HFFc6 (cell line): Measurements from ENCODE around the gene OR52B2. TPM values are rescaled to one million over a fixed set of nuclear protein-coding genes. Genes with fewer than 3 reads are reported as not detected.

Experiments
- DNase-seq: peaks from one replicate; pipeline ENCODE4 v3.0.0-alpha.2; 2018
- H3K27ac Mint-ChIP-seq: 2 replicates; pipeline ENCODE4 v1.8.0; 2020; ENCODE audit warnings: mild to moderate bottlenecking, mixed read lengths
- H3K27me3 Mint-ChIP-seq: 2 replicates; pipeline ENCODE4 v1.8.0; 2021; ENCODE audit warnings: mild to moderate bottlenecking, moderate library complexity, mixed read lengths; ENCODE audit not compliant: insufficient read depth
- H3K36me3 Mint-ChIP-seq: 2 replicates; pipeline ENCODE4 v1.8.0; 2021; ENCODE audit warnings: low read depth, mixed read lengths
- H3K4me1 Mint-ChIP-seq: 2 replicates; pipeline ENCODE4 v1.8.0; 2020; ENCODE audit warnings: low read depth, mixed read lengths
- H3K4me3 Mint-ChIP-seq: 2 replicates; pipeline ENCODE4 v1.8.0; 2020; ENCODE audit warnings: mild to moderate bottlenecking, moderate library complexity, mixed read lengths
- H3K9me3 Mint-ChIP-seq: 2 replicates; pipeline ENCODE4 v1.8.0; 2020; ENCODE audit warnings: mild to moderate bottlenecking, mixed read lengths
- CTCF ChIP-seq: fragments of 200-600 bp; sonication (generic); IDR thresholded peaks from 2 replicates; pipeline ENCODE4 v1.5.0; 2021; ENCODE audit warnings: antibody characterized with exemption, mild to moderate bottlenecking
- long read RNA-seq: library from polyadenylated mRNA; unstranded; transcript quantifications from one replicate; pipeline ENCODE4 v2.0.0, GENCODE V29; 2019
- total RNA-seq, 6 experiments: library from RNA; stranded (reverse); fragmentation: NEBNext Ultra II Directional; extraction: Animal tissue kit (Norgen Biotek cat#: 25700); gene quantifications; 2 replicates in 1 of 6; 3 replicates in 5 of 6; pipeline ENCODE4 v1.2.3, GENCODE V29; 2021

Gene OR52B2
- not detected for total RNA-seq
- long read RNA-seq, result 0 reads

DNA sequence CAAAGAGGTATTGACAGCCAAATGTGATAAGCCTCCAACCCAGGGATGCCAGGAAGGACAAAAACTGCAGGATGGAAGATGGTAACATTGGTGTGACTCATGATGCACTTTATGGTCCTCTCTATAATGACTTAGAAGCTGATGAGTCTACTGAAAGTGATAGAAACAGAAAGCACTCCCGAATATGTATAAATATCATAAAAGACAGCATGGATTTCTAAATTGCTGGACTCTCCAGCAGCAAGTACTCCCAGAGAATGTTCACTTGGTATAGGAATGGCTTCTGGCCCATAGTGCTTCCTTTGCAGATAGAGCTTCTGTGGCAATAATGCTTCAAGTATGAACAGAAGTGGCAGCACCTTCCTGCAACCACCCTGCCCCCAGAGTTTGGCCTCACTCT is at the start of gene OR52B2:
Gene OR52B2, minus strand, starts transcription at position 101 of the 400 bp plus-strand sequence. Its CDS starts 0 bp downstream, at position 101.
- no peak within 1 kb of the TSS for H3K4me3 Mint-ChIP-seq
- DNase-seq, result no peak
- TF ChIP-seq CTCF, result no peak
- no peak within 1 kb of the TSS for H3K27ac Mint-ChIP-seq
- no peaks in the 10 kb centered on the region for H3K27me3 Mint-ChIP-seq
- peaks cover 7% of the 10 kb centered on the region for H3K9me3 Mint-ChIP-seq
- H3K36me3 Mint-ChIP-seq, result no peaks in the 10 kb centered on the region
- no peaks in the 10 kb centered on the region for H3K4me1 Mint-ChIP-seq

DNA sequence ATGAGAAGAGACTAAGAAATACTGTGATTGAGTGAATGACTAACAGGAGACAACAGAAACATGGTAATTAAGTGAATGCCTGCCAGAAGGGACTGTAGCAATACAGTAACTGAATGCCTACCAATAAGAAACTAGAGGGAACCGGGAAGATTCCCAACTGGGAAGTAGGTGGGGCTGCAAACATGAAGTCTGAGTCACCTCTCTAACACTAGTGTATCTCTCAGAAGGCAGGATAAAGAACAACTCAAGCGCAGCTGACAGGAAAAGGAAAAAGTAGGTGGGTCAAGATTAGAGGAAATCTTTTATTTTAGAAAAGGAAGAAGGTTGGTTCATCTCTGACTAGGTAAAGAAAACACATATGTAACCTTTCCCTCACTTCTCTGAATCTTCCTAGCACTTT is 49.2 kb upstream of the OR52B2 start:
- H3K27ac Mint-ChIP-seq, result peak overlapping the region; percentile 72
- no peak overlapping the region for H3K4me3 Mint-ChIP-seq
- peak; percentile 94 for DNase-seq
- H3K36me3 Mint-ChIP-seq, result peaks cover 19% of the 10 kb centered on the region; the same call in 1 of the 2 replicates
- no peak for TF ChIP-seq CTCF
- H3K4me1 Mint-ChIP-seq, result peaks cover 16% of the 10 kb centered on the region
- H3K9me3 Mint-ChIP-seq, result no peaks in the 10 kb centered on the region
- H3K27me3 Mint-ChIP-seq, result no peaks in the 10 kb centered on the region; the same call in 1 of the 2 replicates

- TF ChIP-seq CTCF, result no peak
- Mint-ChIP-seq H3K4me3 (no peak overlapping the region), H3K36me3 (peaks cover 19% of the 10 kb centered on the region; the same call in 1 of the 2 replicates), H3K27ac (no peak overlapping the region), H3K4me1 (peaks cover 16% of the 10 kb centered on the region), H3K9me3 (no peaks in the 10 kb centered on the region), H3K27me3 (no peaks in the 10 kb centered on the region; the same call in 1 of the 2 replicates)
- DNase-seq, result no peak
These were observed 47.6 kb upstream of the OR52B2 start for GRCh38 chr11:6217722-6218121.

DNA sequence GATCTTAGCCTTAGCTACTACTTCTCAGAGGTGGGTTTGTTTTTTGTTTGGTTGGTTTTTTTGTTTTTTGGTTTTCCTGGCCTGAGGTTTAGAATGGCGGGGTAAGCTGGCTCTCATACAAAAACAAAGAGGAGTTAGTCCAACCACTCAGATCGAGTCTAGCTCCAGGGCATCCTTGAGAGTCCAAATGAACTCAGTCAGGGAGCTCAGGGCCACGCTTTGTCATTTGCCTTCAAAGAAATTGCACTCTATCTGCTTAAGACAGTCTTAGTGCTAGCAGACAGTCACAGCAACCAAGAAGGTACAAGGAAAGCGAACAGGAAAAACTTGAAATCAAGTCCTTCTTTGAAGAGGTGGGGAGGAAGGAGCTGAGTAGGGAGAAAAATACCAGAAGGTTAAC is 46.4 kb upstream of the OR52B2 start:
- H3K4me3 Mint-ChIP-seq, result no peak overlapping the region
- no peak for TF ChIP-seq CTCF
- peaks cover 16% of the 10 kb centered on the region for H3K4me1 Mint-ChIP-seq
- no peaks in the 10 kb centered on the region for H3K9me3 Mint-ChIP-seq
- H3K36me3 Mint-ChIP-seq, result peaks cover 19% of the 10 kb centered on the region; the same call in 1 of the 2 replicates
- no peak for DNase-seq
- H3K27ac Mint-ChIP-seq, result no peak overlapping the region
- H3K27me3 Mint-ChIP-seq, result no peaks in the 10 kb centered on the region; the same call in 1 of the 2 replicates

DNA sequence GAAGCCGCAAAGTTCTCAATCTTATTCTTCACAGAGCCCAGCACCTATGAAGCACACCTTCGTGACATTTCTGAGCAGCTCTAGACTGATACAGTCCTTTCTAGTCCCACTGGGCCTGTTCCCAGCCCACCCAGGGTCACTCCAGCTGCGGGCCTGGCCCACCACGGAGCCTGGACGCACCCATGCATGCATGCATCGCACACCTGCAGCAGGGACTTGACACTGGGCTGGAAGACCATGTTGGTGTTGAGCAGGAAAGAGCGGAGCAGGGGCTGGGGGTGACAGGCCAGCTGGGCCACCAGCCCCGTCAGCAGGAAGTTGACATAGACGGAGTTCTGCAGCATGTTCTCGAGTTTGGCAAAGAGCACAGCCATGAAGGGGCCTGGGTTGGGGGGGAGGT is 44.4 kb upstream of the OR52B2 start:
- peaks cover 12% of the 10 kb centered on the region for H3K4me1 Mint-ChIP-seq
- peaks cover 19% of the 10 kb centered on the region for H3K36me3 Mint-ChIP-seq
- no peak for TF ChIP-seq CTCF
- no peaks in the 10 kb centered on the region for H3K9me3 Mint-ChIP-seq
- H3K27ac Mint-ChIP-seq, result no peak overlapping the region
- H3K4me3 Mint-ChIP-seq, result no peak overlapping the region
- DNase-seq, result no peak
- no peaks in the 10 kb centered on the region; the same call in 1 of the 2 replicates for H3K27me3 Mint-ChIP-seq
